Ovary (tissue), 9 donors: ENCODE results near the gene TBCD. TPM values are rescaled to one million over a fixed set of nuclear protein-coding genes. Genes with fewer than 3 reads are reported as not detected.

ENCODE experiments used
- DNase-seq, 5 donors: peaks; one replicate each; pipeline ENCODE4 v3.0.0-alpha.2; 2019 to 2020
- H3K27ac ChIP-seq, 2 donors: fragments of 200-600 bp; one replicate each; pipeline versions ENCODE4 v1.5.1 to v1.8.0; 2019 to 2022
- H3K27me3 ChIP-seq: fragments of 200-600 bp; one replicate; pipeline ENCODE4 v1.8.0; 2022
- H3K36me3 ChIP-seq: fragments of 200-600 bp; sonication (generic); one replicate; pipeline ENCODE4 v1.5.1; 2019
- H3K4me1 ChIP-seq: one replicate; pipeline ENCODE4 v1.8.1; 2013; ENCODE audit warnings: mild to moderate bottlenecking, moderate library complexity; ENCODE audit not compliant: insufficient read depth
- H3K4me3 ChIP-seq: fragments of 200-600 bp; sonication (generic); one replicate; pipeline ENCODE4 v1.5.1; 2017
- H3K9me3 ChIP-seq, 2 donors: fragments of 200-600 bp in 1 of 2; sonication (generic) in 1 of 2; one replicate each; pipeline versions ENCODE4 v1.5.1 to v1.8.1; 2013 to 2019; ENCODE audit warnings: mild to moderate bottlenecking in 1 of 2, moderate library complexity in 1 of 2
- CTCF ChIP-seq, 3 donors: fragments of 450-650 bp in 2 of 3; fragments of 200-600 bp in 1 of 3; IDR thresholded peaks; one replicate each; pipeline versions ENCODE4 v1.5.1 to v1.8.0; 2016 to 2022; ENCODE audit warnings: antibody characterized with exemption in 3 of 3, mild to moderate bottlenecking in 1 of 3
- EP300 ChIP-seq: sonication (generic); formaldehyde crosslinking; IDR thresholded peaks from one replicate; pipeline ENCODE4 v1.6.1; 2017; ENCODE audit warnings: antibody characterized with exemption
- POLR2A ChIP-seq: fragments of 450-650 bp; IDR thresholded peaks from one replicate; pipeline ENCODE4 v1.6.1; 2017; ENCODE audit warnings: antibody characterized with exemption, mild to moderate bottlenecking, moderate library complexity
- WGBS, 3 donors: extraction: QIAGEN DNeasy Blood & Tissue Kit in 1 of 3; methylation state at CpG; one replicate each; pipeline versions ENCODE4 v1.1.5 to v1.1.7; 2013 to 2017; 5-methylcytosine and 5-hydroxymethylcytosine counted together
- intact Hi-C, 4 donors: fragments of 100-400 bp; cut with DNase I; formaldehyde crosslinking; loops; one replicate each; pipeline versions ENCODE4 v1.11.0 to v1.15.1; 2022 to 2023
- polyA plus RNA-seq, 2 donors: library from polyadenylated mRNA; stranded (reverse); fragments of 200-250 nt in 1 of 2; fragments of 350-450 nt in 1 of 2; fragmentation: Illumina TruSeq in 1 of 2; extraction: RNeasy Lipid Tissue Mini Kit (QIAGEN cat#74804) in 1 of 2; gene quantifications; one replicate each; pipeline ENCODE4 v1.2.3, GENCODE V29; 2013 to 2014
- total RNA-seq, 7 donors: library from RNA; depleted of rRNA in 2 of 7; stranded (reverse); fragments of >200 nt in 2 of 7; fragmentation: NEBNext Ultra II Directional in 3 of 7; extraction: Animal tissue kit (Norgen Biotek cat#: 25700) in 3 of 7; gene quantifications; one replicate each; pipeline versions ENCODE4 v1.1.0 to v1.2.4, GENCODE V29; 2016 to 2023
- donor health status: DM: no; HTN: no; CAD: no; lungs with moderate emphysema.
- donor health status: DM: no; HTN: no; CAD: no.
- donor health status: Bipolar disorder and iron deficiency.
- donor health status: DM: yes; HTN: yes; CAD: no.
- donor health status: DM: no; HTN: no; CAD: no.
- donor health status: DM: yes; HTN: yes; CAD: no.

TBCD gene
- total and polyA plus RNA-seq, 9 donors = 29.2 to 88.3 (median 59.2) TPM

GRCh38 chr17:82817947-82818346, 66.1 kb downstream of the TBCD start:
- no peak overlapping the region for H3K27ac ChIP-seq
- intact Hi-C loops = no loop called here
- no peaks in the 10 kb centered on the region for H3K4me1 ChIP-seq
- no peaks in the 10 kb centered on the region for H3K36me3 ChIP-seq
- H3K27me3 ChIP-seq = no peaks in the 10 kb centered on the region
- H3K4me3 ChIP-seq = no peak overlapping the region
- 94 to 96% (median 95%) methylated on average over 5 of the region's 5 CpGs for WGBS, 3 donors
- H3K9me3 ChIP-seq = no peaks in the 10 kb centered on the region
- DNase-seq = peak in 1 of 5 donors; percentile 9
- TF ChIP-seq EP300 (no peak), CTCF (IDR thresholded peaks at IDR 0.05) (no peak), POLR2A (no peak)

DNA sequence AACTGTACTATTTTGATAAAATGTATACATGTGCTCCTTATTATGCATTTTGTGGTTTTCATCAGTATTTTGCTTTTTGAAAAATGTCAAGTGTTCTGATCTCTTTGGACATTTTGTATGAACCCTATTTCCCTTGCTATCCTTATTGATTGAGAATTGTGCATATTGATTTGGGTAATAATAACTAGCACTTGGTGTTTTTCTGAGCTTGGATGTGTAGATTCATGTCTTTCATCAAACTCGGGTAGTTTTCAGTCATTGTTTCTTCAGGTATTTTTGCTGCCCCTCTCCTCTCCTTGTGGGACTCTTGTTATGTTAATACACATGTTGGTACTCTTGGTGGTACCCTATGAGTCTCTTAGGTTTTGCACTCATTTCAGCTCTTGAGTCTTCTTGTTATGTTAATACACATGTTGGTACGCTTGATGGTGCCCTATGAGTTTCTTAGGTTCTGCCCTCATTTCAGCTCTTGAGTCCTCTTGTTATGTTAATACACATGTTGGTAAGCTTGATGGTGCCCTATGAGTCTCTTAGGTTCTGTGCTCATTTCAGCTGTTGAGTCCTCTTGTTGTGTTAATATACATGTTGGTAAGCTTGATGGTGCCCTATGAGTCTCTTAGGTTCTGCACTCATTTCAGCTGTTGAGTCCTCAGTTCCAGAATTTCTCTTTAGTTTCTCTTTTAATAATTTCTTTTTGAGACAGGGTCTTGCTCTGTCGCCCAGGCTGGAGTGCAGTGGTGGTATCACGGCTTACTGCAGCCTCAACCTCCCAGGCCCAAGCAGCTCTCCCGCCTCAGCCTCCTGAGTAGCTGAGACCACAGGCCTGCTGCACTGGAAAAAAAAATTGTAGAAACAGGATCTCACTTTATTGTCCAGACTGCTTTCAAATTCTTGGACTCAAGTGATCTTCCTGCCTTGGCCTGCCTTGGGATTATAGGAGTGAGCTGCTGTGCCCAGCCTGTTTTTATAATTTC, 68.7 kb downstream of the TBCD start:
- H3K27ac ChIP-seq = no peak overlapping the region
- no peak overlapping the region for H3K4me3 ChIP-seq
- H3K9me3 ChIP-seq = no peaks in the 10 kb centered on the region
- TF ChIP-seq EP300 (no peak), POLR2A (no peak), CTCF (IDR thresholded peaks at IDR 0.05) (no peak)
- H3K27me3 ChIP-seq = no peaks in the 10 kb centered on the region
- no peak for DNase-seq
- no peaks in the 10 kb centered on the region for H3K4me1 ChIP-seq
- intact Hi-C loops = no loop called here
- WGBS, 3 donors = 97 to 98% (median 98%) methylated on average over 5 of the region's 5 CpGs
- H3K36me3 ChIP-seq = no peaks in the 10 kb centered on the region

DNA sequence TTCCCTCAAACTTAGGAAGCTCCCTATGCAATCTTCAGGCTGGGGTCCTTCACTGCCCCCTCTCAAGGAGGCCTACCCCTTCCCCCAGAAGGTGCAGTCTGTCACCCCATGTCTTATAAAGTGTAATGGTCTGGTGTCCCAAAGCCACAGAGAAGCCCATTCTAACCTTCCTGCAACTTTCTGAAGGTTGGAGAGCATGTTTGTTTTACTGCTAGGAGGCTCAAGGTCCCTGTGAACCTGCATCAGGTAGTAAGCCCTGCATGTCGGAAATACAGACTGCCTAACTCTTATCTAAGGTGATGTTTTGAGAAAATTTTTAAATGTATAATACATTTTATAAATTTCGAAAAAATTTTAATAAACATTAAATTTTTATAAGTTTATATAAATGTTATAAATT, 69.7 kb downstream of the TBCD start:
- no peak for DNase-seq
- no peaks in the 10 kb centered on the region for H3K36me3 ChIP-seq
- H3K4me1 ChIP-seq = no peaks in the 10 kb centered on the region
- H3K9me3 ChIP-seq = no peaks in the 10 kb centered on the region
- no peak overlapping the region for H3K27ac ChIP-seq
- TF ChIP-seq POLR2A (no peak), CTCF (IDR thresholded peaks at IDR 0.05) (no peak), EP300 (no peak)
- intact Hi-C loops = no loop called here
- H3K4me3 ChIP-seq = no peak overlapping the region
- no peaks in the 10 kb centered on the region for H3K27me3 ChIP-seq
- 96 to 98% (median 97%) methylated on average over 2 of the region's 2 CpGs for WGBS, 3 donors

DNA sequence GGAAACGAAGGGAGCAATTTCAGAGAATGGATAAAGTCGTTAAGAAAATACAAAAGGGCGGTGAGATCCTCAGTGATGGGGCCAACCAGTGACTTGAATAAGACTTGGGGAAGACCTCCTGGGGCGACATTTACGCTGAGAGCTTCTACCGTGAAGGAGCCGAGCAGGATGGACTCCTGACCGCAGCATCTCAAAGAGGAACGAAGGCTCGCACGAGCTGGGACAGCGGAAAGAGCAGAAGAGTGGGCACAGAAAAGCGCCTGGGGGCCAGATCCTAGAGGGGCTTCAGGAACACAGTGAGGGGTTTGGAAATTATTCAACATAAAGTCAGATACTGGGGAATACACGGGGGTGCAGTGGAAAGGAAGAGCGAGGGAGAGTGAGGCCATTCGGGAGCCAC, 70.4 kb downstream of the TBCD start:
- peak in 2 of 5 donors; percentile 13 to 14 for DNase-seq
- Histone ChIP-seq H3K9me3 (no peaks in the 10 kb centered on the region), H3K27me3 (no peaks in the 10 kb centered on the region), H3K4me1 (no peaks in the 10 kb centered on the region), H3K36me3 (no peaks in the 10 kb centered on the region), H3K27ac (no peak overlapping the region), H3K4me3 (no peak overlapping the region)
- no peak for TF ChIP-seq POLR2A
- TF ChIP-seq EP300 = no peak
- TF ChIP-seq CTCF (IDR thresholded peaks at IDR 0.05) = no peak
- WGBS, 3 donors = 89 to 94% (median 92%) methylated on average over 16 of the region's 16 CpGs
- intact Hi-C loops = no loop called here
